GM06990 (cell line): ENCODE data around the gene SSU72.
"Not testable (repeated sequence)": the region's sequence is repeated elsewhere in the genome, so short reads cannot be mapped to it uniquely, and the experiment has no call there.

Source experiments
- DNase-seq: peaks from one replicate; pipeline ENCODE4 v3.0.0-alpha.2; 2011; ENCODE audit not compliant: insufficient read length; ENCODE audit errors: extremely low read depth
- H3K27me3 ChIP-seq: replicated peaks from 2 replicates; pipeline ENCODE4 v1.6.0; 2011; ENCODE audit warnings: low read length; ENCODE audit not compliant: control insufficient read depth, insufficient read depth
- H3K36me3 ChIP-seq: 2 replicates; pipeline ENCODE4 v1.5.1; 2011; ENCODE audit warnings: low read length; ENCODE audit not compliant: control insufficient read depth, insufficient read depth
- H3K4me3 ChIP-seq: replicated peaks from 2 replicates; pipeline ENCODE4 v1.5.1; 2011; ENCODE audit warnings: low read depth, mild to moderate bottlenecking, control low read depth, low read length
- CTCF ChIP-seq: IDR thresholded peaks from 2 replicates; pipeline ENCODE4 v1.5.1; 2011; ENCODE audit warnings: low read length, control low read depth, mild to moderate bottlenecking, inconsistent platforms; ENCODE audit not compliant: insufficient read depth, poor library complexity, severe bottlenecking

The SSU72 gene

GRCh38 chr1:1559066-1559465 lies 15.6 kb downstream of the SSU72 start:
- Histone ChIP-seq H3K36me3 (peaks cover 11% of the 10 kb centered on the region), H3K4me3 (no peak overlapping the region)

GRCh38 chr1:1558591-1558990 lies 16.1 kb downstream of the SSU72 start:
- TF ChIP-seq CTCF: no peak
- Histone ChIP-seq H3K4me3 (no peak overlapping the region), H3K27me3 (no peaks in the 10 kb centered on the region), H3K36me3 (peaks cover 10% of the 10 kb centered on the region)
- no peak for DNase-seq

More at GRCh38 chr1:1559066-1559465, 15.6 kb downstream of the SSU72 start:
- TF ChIP-seq CTCF: no peak
- no peaks in the 10 kb centered on the region for H3K27me3 ChIP-seq
- DNase-seq: no peak

GRCh38 chr1:1557688-1558087 lies 17.0 kb downstream of the SSU72 start:
- not testable (repeated sequence) for DNase-seq, H3K36me3 ChIP-seq, H3K27me3 ChIP-seq, H3K4me3 ChIP-seq

GRCh38 chr1:1556961-1557360 lies 17.7 kb downstream of the SSU72 start:
- not testable (repeated sequence) for H3K27me3 ChIP-seq, DNase-seq, H3K4me3 ChIP-seq, H3K36me3 ChIP-seq

- no peak overlapping the region for H3K4me3 ChIP-seq
- no peak for DNase-seq
- no peak for TF ChIP-seq CTCF
- no peaks in the 10 kb centered on the region for H3K27me3 ChIP-seq
- H3K36me3 ChIP-seq: peaks cover 3% of the 10 kb centered on the region
Observed at GRCh38 chr1:1556505-1556904, 18.2 kb downstream of the SSU72 start.

- Histone ChIP-seq H3K4me3 (no peak overlapping the region), H3K36me3 (peaks cover 2% of the 10 kb centered on the region), H3K27me3 (no peaks in the 10 kb centered on the region)
- no peak for TF ChIP-seq CTCF
- no peak for DNase-seq
Observed at GRCh38 chr1:1554926-1555915, 19.4 kb downstream of the SSU72 start.

- TF ChIP-seq CTCF: no peak
- Histone ChIP-seq H3K36me3 (peaks cover 2% of the 10 kb centered on the region), H3K4me3 (no peak overlapping the region), H3K27me3 (no peaks in the 10 kb centered on the region)
- no peak for DNase-seq
Observed at GRCh38 chr1:1554550-1554925, 20.1 kb downstream of the SSU72 start.
